Activated effector memory CD4-positive, alpha-beta T cell treated with Interleukin-2 at 50 U/mL for 16 hours (primary cell): ENCODE data around the gene VWA2.

ENCODE experiments used
- DNase-seq: peaks from one replicate; pipeline ENCODE4 v3.0.0-alpha.2; 2020

Gene VWA2

GRCh38 chr10:114246679-114247305 is 7.7 kb downstream of the VWA2 start:
- DNase-seq = no peak

- no peak for DNase-seq
These were observed 11.2 kb downstream of the VWA2 start for GRCh38 chr10:114250236-114250635.

GRCh38 chr10:114250716-114251115 is 11.7 kb downstream of the VWA2 start:
- DNase-seq = no peak

GRCh38 chr10:114252092-114252491 is 13.0 kb downstream of the VWA2 start:
- no peak for DNase-seq

GRCh38 chr10:114252883-114253282 is 13.8 kb downstream of the VWA2 start:
- no peak for DNase-seq

GRCh38 chr10:114255227-114255626 is 16.2 kb downstream of the VWA2 start:
- no peak for DNase-seq

GRCh38 chr10:114256008-114256765 is 17.1 kb downstream of the VWA2 start:
- DNase-seq = no peak

GRCh38 chr10:114256822-114257221 is 17.8 kb downstream of the VWA2 start:
- no peak for DNase-seq

GRCh38 chr10:114257498-114257897 is 18.4 kb downstream of the VWA2 start:
- no peak for DNase-seq

- no peak for DNase-seq
These were observed 19.3 kb downstream of the VWA2 start for GRCh38 chr10:114258274-114258840.

- no peak for DNase-seq
These were observed 20.8 kb downstream of the VWA2 start for GRCh38 chr10:114259824-114260223.

GRCh38 chr10:114260366-114260765 is 21.3 kb downstream of the VWA2 start:
- no peak for DNase-seq

GRCh38 chr10:114261076-114261475 is 22.0 kb downstream of the VWA2 start:
- no peak for DNase-seq

- DNase-seq = no peak
These were observed 23.4 kb downstream of the VWA2 start for GRCh38 chr10:114262496-114262895.

GRCh38 chr10:114265392-114266053 is 26.5 kb downstream of the VWA2 start:
- DNase-seq = no peak

- DNase-seq = no peak
These were observed 27.5 kb downstream of the VWA2 start for GRCh38 chr10:114266521-114266920.

GRCh38 chr10:114271075-114271778 is 32.2 kb downstream of the VWA2 start:
- DNase-seq = no peak

- no peak for DNase-seq
These were observed 32.7 kb downstream of the VWA2 start for GRCh38 chr10:114271779-114272167.

- DNase-seq = no peak
These were observed 33.6 kb downstream of the VWA2 start for GRCh38 chr10:114272696-114273095.

- no peak for DNase-seq
These were observed 34.9 kb downstream of the VWA2 start for GRCh38 chr10:114273910-114274309.

- DNase-seq = no peak
These were observed 35.8 kb downstream of the VWA2 start for GRCh38 chr10:114274616-114275453.

GRCh38 chr10:114276066-114276465 is 37.0 kb downstream of the VWA2 start:
- DNase-seq = no peak
